Measurements from ENCODE around the gene HOXD9.

Gene HOXD9

GRCh38 chr2:176111846-176112374, 10.6 kb upstream of the HOXD9 start:
- no peak for DNase-seq

DNA sequence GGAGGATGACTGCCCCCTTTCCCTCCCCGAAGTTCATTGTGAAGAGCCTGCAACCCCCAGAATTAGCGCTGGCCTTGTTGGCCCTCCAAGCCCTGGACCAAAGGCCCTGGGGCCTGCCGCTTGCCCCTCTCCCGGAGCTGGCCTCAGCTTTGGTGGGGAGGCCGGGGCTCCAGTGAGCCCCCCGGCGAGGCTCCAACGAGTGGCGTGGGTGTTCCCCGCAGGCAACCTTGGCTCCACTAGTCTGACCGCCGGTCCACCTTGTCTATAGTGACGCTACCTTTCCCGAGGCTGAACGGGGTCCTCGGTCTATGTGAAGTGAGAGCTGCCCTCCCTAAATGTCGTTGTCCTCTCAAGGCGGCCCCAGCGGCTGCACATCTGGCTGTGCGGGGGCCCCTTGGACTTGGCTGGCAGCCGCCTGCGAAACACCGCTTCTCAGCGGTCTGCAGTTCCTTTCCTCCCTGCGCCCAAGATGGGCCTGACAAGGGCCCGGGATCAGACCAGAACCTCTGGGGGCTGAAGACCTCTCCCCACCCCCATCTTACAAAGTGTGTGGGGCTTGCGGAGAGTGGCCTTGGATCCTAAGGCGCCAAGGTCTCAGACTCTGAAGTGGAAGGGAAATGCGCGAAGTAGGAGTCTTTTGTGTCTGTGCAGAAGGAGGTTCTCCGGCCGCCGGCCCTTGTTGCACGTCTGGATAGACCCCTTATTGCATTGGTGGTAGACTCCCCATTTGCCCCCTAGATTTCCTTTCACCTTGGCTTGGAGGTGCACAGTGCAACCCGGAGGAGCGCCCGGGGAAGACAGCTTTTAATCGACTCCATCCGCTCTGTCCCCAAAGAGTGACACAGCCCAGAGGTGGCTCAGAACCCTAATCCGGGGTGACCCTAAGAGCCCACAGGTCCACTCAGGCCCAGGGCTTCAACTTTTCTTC, 9.9 kb upstream of the HOXD9 start:
- no peak for DNase-seq

DNA sequence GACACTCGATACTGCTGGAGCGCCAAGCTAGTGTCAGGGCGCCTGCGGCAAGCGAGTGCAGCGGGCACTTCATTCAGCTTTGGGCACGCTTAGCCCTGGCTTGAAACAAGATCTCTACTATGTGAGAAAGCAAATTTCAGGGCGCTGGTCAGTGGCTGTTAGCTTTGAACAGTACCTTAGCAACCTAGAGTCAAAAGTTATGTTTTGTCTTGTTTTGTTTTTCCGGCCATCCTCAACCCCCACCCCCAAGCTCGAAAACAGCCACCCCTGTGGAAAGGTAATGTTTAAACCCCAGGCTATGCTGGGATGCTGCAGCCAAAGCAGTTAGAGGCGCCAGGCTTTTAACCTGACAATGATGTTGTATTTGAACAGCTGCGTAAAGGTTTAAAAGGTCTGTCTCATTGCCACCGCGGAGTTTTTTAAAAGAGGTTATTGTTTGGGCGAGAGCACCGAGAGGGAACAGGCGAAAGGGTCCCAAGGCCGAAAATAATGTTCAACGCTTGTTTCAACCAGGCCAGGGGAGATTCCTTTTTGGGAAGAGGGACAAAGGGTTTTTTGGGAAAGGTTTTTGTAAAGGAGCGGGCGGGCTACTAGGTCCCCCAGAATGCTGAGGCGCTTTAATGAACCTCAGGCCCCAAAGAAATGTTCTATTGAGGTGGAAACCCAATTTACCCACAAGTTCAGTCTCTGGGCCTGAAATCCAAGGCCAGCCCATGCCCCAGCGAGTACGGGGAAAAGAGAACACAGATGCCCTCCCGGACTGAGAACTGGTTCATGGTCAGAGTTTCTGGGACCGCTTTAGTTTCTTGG, 8.2 kb upstream of the HOXD9 start:
- DNase-seq, result no peak

DNA sequence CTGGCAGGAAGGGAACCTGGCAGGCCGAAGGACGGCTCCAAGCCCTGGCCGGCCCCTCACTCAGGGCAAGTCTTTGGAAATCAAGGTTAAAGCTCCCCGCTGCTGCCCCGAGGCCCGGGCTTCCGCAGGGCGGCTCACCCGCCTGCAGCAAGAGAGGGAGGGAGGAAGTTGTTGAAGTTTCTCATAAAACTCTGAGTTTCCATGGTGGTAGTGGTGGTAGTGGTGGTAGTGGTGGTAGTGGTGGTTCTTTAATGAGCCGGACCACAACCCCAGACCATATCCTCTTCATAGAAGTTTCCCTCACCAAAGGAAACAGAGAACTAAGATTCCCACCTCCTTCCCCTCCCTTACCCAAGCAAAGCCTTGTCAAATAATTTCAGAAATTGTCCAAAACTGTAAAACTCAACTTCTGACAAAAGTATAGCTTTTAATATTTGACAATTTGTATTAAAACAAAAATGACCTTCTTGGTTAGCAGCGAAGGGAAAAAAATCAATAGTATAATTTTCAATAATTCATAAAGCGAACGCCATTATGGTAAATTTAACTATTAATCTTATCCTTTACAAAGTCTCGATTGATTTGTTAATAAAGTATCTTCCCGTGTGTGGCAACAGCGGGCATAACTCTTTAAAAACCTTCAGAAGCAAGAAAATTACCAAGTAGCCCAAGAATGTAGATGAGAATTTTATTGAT, 7.4 kb upstream of the HOXD9 start:
- no peak for DNase-seq

- DNase-seq, result no peak
These were observed 6.4 kb upstream of the HOXD9 start, which contains the start of gene HOXD10 for GRCh38 chr2:176115883-176116813. Gene HOXD10 (plus strand): TSS chr2:176116778. CDS start chr2:176116834, 56 bp downstream.

DNA sequence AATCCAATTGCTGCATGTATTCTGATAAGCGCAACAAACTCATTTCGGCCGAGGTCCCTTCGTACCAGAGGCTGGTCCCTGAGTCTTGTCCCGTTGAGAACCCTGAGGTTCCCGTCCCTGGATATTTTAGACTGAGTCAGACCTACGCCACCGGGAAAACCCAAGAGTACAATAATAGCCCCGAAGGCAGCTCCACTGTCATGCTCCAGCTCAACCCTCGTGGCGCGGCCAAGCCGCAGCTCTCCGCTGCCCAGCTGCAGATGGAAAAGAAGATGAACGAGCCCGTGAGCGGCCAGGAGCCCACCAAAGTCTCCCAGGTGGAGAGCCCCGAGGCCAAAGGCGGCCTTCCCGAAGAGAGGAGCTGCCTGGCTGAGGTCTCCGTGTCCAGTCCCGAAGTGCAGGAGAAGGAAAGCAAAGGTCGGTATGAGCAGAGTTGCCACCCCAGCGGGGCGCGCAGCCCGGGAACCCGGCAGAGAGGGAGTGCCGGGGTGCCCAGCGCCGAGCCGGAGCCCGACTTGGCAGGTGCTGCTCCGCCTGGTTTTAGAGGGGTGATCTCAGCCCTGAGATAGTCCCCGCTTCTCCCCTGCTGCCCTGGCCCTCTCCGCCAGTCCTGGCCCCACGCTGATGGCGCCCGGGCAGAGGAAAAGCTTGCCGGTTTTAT, 5.2 kb upstream of the HOXD9 start:
- DNase-seq, result no peak

DNA sequence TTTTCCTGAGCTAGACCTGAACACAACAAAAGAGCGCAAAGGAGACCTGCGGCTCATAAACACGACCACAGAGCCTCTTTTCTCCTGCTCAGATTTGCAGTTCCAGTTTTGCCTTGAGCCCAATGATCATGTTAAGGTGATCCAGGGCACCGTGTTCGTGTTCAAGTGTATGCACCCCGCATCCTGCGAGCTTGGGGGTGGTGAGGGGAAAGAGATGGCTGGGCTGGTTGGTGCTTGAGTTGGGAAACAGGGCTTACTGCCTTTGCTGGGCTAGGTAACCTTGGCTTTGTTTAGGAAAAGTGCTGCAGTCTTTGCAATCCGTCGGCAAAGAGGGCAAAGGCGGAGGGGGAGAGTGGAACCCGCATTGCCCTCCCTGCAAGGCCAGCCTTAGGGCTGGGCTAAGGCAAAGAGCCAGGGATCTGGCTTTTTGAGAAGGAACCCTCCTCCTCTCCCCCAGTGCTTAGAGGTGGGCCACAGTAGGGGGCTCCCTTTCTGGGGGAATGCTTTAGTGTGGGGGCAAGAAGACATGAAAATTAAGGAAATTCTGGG, 4.6 kb upstream of the HOXD9 start:
- DNase-seq, result no peak

DNA sequence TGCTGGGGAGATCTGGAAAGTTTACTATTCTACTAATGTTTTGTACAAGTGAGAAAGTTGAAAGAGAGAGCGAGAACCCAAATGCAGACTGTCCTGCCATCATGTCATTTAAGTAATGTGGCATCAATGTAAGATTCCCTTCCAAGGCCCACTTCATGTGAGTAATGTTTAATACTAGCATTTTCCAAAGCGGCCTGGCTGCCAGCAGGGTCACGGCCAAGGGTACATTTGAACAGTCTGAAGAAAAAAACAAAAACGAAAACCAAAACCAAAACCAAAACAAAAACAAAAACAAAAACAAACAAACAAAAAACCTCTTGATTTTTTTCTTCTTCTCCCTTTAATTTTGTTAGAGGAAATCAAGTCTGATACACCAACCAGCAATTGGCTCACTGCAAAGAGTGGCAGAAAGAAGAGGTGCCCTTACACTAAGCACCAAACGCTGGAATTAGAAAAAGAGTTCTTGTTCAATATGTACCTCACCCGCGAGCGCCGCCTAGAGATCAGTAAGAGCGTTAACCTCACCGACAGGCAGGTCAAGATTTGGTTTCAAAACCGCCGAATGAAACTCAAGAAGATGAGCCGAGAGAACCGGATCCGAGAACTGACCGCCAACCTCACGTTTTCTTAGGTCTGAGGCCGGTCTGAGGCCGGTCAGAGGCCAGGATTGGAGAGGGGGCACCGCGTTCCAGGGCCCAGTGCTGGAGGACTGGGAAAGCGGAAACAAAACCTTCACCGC, 3.7 kb upstream of the HOXD9 start:
- DNase-seq, result no peak

DNA sequence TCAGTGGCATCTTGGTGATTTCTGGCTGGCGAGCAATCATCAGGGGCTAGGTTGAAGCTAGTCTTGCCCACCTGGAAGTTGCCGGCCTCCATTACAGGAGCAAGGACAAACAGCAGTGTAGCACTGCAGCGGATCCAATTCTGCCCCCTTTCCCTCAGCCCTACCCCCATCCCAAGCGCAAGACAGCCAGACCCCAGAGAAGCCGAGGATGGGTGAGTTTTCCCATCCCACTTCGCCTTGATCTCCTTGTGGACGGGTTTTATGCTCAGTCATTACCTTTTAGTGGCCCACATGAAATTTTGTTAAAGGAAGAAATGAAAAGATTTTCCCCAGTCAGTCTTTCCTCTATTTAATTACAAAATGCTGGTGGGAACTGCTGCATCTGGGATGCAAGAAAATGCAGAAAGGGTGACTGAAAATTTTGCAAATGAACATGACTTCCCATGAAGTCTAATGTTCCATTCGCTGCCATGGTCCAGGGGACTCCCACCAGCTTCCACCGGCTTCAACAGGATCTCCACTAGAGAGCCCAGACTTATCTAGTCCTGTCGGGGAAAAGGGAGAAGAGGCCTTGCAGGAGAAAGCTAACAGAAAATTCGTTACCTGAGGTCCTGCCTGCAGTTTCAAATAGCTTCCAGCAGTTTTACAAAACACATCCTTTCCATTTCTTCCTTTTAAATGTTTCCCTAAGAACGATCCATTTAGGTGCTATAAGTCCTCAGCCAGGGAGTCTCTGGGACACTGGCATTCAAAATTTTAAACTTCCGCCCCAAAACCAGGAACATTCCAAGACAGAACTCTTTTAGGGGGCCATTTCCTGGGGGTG, 1.9 kb upstream of the HOXD9 start:
- DNase-seq, result no peak

- no peak for DNase-seq
These were observed 1.1 kb upstream of the HOXD9 start for GRCh38 chr2:176121190-176122051.

DNA sequence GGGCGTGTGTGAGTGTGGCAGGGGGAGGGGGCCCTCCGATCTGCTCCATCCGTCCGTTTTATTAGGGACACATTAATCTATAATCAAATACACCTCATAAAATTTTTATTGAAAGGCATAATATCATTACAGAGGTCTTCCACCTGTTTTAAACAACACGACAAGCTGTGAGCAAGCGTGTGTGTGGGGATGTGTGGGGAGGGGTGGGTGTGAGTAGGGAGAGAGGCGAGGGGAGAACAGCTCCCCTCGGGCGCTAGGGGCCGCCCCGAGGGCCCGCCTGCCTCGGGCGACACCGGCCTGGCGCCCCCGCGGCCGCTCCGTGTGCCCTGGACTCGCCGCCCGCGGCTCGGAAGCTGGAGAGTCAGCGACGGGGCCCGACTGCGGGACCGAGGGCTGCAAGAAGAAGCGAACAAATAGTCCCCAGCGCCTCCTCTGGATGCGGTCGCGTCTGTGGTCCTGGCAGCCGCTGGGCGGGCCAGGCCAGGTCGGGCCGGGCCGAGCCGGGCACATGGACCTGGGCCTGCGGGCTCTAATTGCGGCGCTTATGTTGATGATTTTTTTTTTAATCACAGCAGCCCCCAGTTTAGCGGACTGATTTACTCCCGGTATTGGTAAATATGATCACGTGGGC, 352 bp upstream of the HOXD9 start:
- DNase-seq, result no peak

GRCh38 chr2:176123411-176124109, 1.0 kb downstream of the HOXD9 start:
- DNase-seq, result no peak

- no peak for DNase-seq
These were observed 1.8 kb downstream of the HOXD9 start for GRCh38 chr2:176124110-176124946.

- no peak for DNase-seq
These were observed 2.6 kb downstream of the HOXD9 start for GRCh38 chr2:176124947-176125771.

- no peak for DNase-seq
These were observed 3.2 kb downstream of the HOXD9 start for GRCh38 chr2:176125772-176126054.
